HCT116 (cell line): Measurements from ENCODE around the gene SMC2. TPM values are rescaled to one million over a fixed set of nuclear protein-coding genes. Genes with fewer than 3 reads are reported as not detected.

Experiments used
- ATAC-seq: fragments of 200-7000 bp; cut with Tn5 transposase; 2 replicates; pipeline ENCODE4 v1.9.1; 2020; ENCODE audit warnings: mild to moderate bottlenecking, moderate library complexity
- BruUV-seq: library from RNA; stranded (reverse); fragments of 400-500 nt; replicated peaks from 2 replicates; lab custom pipeline; 2021; lab: Mats Ljungman, UMichigan
- CTCF ChIA-PET: fragments of 300-600 bp; sonication (Branson Sonifier 250); formaldehyde crosslinking; loops from one replicate; lab custom pipeline; 2021; ENCODE audit warnings: antibody characterized with exemption; lab: Charles Lee
- POLR2A ChIA-PET: fragments of 300-600, 350-600 bp; sonication (Branson Sonifier 250); formaldehyde crosslinking; loops from one replicate; lab custom pipeline; 2021; ENCODE audit warnings: antibody characterized with exemption; lab: Charles Lee
- RAD21 ChIA-PET, 2 experiments: fragments of 300-600 bp; sonication (Branson Sonifier 250); formaldehyde crosslinking; loops; one replicate each; lab custom pipeline; 2023; ENCODE audit warnings: low total read pairs in 2 of 2; ENCODE audit not compliant: uncharacterized antibody in 2 of 2, unreplicated experiment in 2 of 2, low non-redundant PET in 1 of 2; lab: Charles Lee
- DNase-seq: peaks from one replicate; pipeline ENCODE4 v3.0.0-alpha.2; 2010; ENCODE audit warnings: low read depth, low spot score
- H2AFZ ChIP-seq: fragments of 200-600 bp; shearing (Covaris generic), sonication (generic); 2 replicates; pipeline ENCODE4 v1.6.1; 2017; ENCODE audit warnings: low read depth, mixed run types, mixed read lengths, antibody characterized with exemption, low read length; ENCODE audit not compliant: poor library complexity, severe bottlenecking
- H3K27ac ChIP-seq: 2 replicates; pipeline ENCODE4 v1.5.1; 2012; ENCODE audit warnings: low read depth, low read length
- H3K27me3 ChIP-seq: fragments of 200-600 bp; sonication (generic); 2 replicates; pipeline ENCODE4 v1.6.1; 2016; ENCODE audit warnings: mixed run types, low read length, mixed read lengths; ENCODE audit not compliant: insufficient read depth
- H3K36me3 ChIP-seq, 2 experiments: fragments of 200-500 bp in 1 of 2; fragments of 200-600 bp in 1 of 2; sonication (Bioruptor generic) in 1 of 2; sonication (generic) in 1 of 2; 2 replicates each; pipeline versions ENCODE4 v1.5.1 to v1.6.1; 2014 to 2016; ENCODE audit warnings: low read length in 2 of 2, inconsistent platforms in 1 of 2, mixed read lengths in 1 of 2, mixed run types in 1 of 2; ENCODE audit not compliant: insufficient read depth in 2 of 2, control insufficient read depth in 1 of 2
- H3K4me1 ChIP-seq, 2 experiments: fragments of 200-600 bp in 1 of 2; sonication (generic) in 1 of 2; 2 replicates each; pipeline versions ENCODE4 v1.5.1 to v1.6.1; 2012 to 2017; ENCODE audit warnings: low read length in 2 of 2, inconsistent platforms in 1 of 2, mild to moderate bottlenecking in 1 of 2, mixed read lengths in 1 of 2, mixed run types in 1 of 2, moderate library complexity in 1 of 2; ENCODE audit not compliant: insufficient read depth in 2 of 2, control insufficient read depth in 1 of 2
- H3K4me2 ChIP-seq: fragments of 200-600 bp; sonication (generic); 2 replicates; pipeline ENCODE4 v1.6.1; 2017; ENCODE audit warnings: mixed run types, low read length, mixed read lengths
- H3K4me3 ChIP-seq, 2 experiments: fragments of 200-600 bp in 1 of 2; sonication (generic) in 1 of 2; replicated peaks in 1 of 2; 2 replicates each; pipeline ENCODE4 v1.5.1; 2011 to 2016; ENCODE audit warnings: low read length in 2 of 2, control low read depth in 1 of 2, low read depth in 1 of 2, mild to moderate bottlenecking in 1 of 2, mixed read lengths in 1 of 2, mixed run types in 1 of 2
- H3K79me2 ChIP-seq: fragments of 200-600 bp; sonication (generic); 2 replicates; pipeline ENCODE4 v1.6.1; 2017; ENCODE audit warnings: mild to moderate bottlenecking, mixed run types, low read length, moderate library complexity, mixed read lengths; ENCODE audit not compliant: insufficient read depth
- H3K9ac ChIP-seq: fragments of 200-600 bp; sonication (generic); 2 replicates; pipeline ENCODE4 v1.6.1; 2016; ENCODE audit warnings: low read length, mixed read lengths
- H3K9me2 ChIP-seq: fragments of 200-600 bp; sonication (generic), shearing (Covaris generic); 2 replicates; pipeline ENCODE4 v1.6.1; 2017; ENCODE audit warnings: mixed run types, mild to moderate bottlenecking, moderate library complexity; ENCODE audit not compliant: insufficient read depth
- H3K9me3 ChIP-seq, 2 experiments: fragments of 200-500 bp in 1 of 2; fragments of 200-600 bp in 1 of 2; sonication (Bioruptor generic) in 1 of 2; sonication (generic) in 1 of 2; 2 replicates each; pipeline ENCODE4 v1.6.1; 2014 to 2017; ENCODE audit warnings: low read length in 2 of 2, mixed read lengths in 2 of 2, inconsistent platforms in 1 of 2, low read depth in 1 of 2, mild to moderate bottlenecking in 1 of 2, mixed run types in 1 of 2, moderate library complexity in 1 of 2; ENCODE audit not compliant: control insufficient read depth in 1 of 2, insufficient read depth in 1 of 2
- H4K20me1 ChIP-seq: fragments of 200-600 bp; sonication (generic), shearing (Covaris generic); 2 replicates; pipeline ENCODE4 v1.6.1; 2017; ENCODE audit warnings: mixed run types, mild to moderate bottlenecking, moderate library complexity; ENCODE audit not compliant: insufficient read depth
- ATF3 ChIP-seq: IDR thresholded peaks from 2 replicates; pipeline ENCODE4 v1.6.1; 2012
- CBX3 ChIP-seq: IDR thresholded peaks from 2 replicates; pipeline ENCODE4 v1.6.1; 2012; ENCODE audit warnings: low read depth
- CTCF ChIP-seq, 3 experiments: fragments of 200-600 bp in 1 of 3; sonication (generic) in 1 of 3; IDR thresholded peaks in 2 of 3; conservative IDR thresholded peaks in 1 of 3; 2 replicates each; pipeline ENCODE4 v1.5.1; 2012 to 2017; ENCODE audit warnings: low read depth in 2 of 3, low read length in 2 of 3, antibody characterized with exemption in 1 of 3, borderline replicate concordance in 1 of 3, control low read depth in 1 of 3, mild to moderate bottlenecking in 1 of 3, mixed read lengths in 1 of 3, mixed run types in 1 of 3, moderate library complexity in 1 of 3; ENCODE audit not compliant: insufficient read depth in 1 of 3
- EGR1 ChIP-seq: IDR thresholded peaks from 2 replicates; pipeline ENCODE4 v1.6.1; 2012; ENCODE audit warnings: low read depth
- ELF1 ChIP-seq: IDR thresholded peaks from 2 replicates; pipeline ENCODE4 v1.6.1; 2012; ENCODE audit warnings: low read depth, borderline replicate concordance
- EZH2 ChIP-seq: fragments of 200-600 bp; sonication (generic); IDR thresholded peaks from 2 replicates; pipeline ENCODE4 v1.6.1; 2017; ENCODE audit warnings: antibody characterized with exemption, mixed run types
- EZH2phosphoT487 ChIP-seq: fragments of 200-600 bp; IDR thresholded peaks from 2 replicates; pipeline ENCODE4 v1.6.1; 2018; ENCODE audit warnings: antibody characterized with exemption, borderline replicate concordance
- FOSL1 ChIP-seq: IDR thresholded peaks from 2 replicates; pipeline ENCODE4 v1.6.1; 2012; ENCODE audit warnings: low read depth
- JUND ChIP-seq: IDR thresholded peaks from 2 replicates; pipeline ENCODE4 v1.6.1; 2012
- MAX ChIP-seq: IDR thresholded peaks from 2 replicates; pipeline ENCODE4 v1.6.1; 2012
- POLR2A ChIP-seq: IDR thresholded peaks from 2 replicates; pipeline ENCODE4 v1.7.0; 2011; ENCODE audit warnings: borderline replicate concordance; ENCODE audit not compliant: insufficient read depth, insufficient read length; ENCODE audit errors: extremely low read depth
- POLR2AphosphoS5 ChIP-seq: IDR thresholded peaks from 2 replicates; pipeline ENCODE4 v1.6.1; 2011; ENCODE audit warnings: mild to moderate bottlenecking, low read depth, low read length, moderate library complexity
- RAD21 ChIP-seq: IDR thresholded peaks from 2 replicates; pipeline ENCODE4 v1.6.1; 2012; ENCODE audit warnings: low read depth, mild to moderate bottlenecking
- SP1 ChIP-seq: IDR thresholded peaks from 2 replicates; pipeline ENCODE4 v1.6.1; 2012; ENCODE audit warnings: low read depth
- SRF ChIP-seq: IDR thresholded peaks from 2 replicates; pipeline ENCODE4 v1.6.1; 2012; ENCODE audit warnings: low read depth
- ZBTB33 ChIP-seq: IDR thresholded peaks from 2 replicates; pipeline ENCODE4 v1.6.1; 2011; ENCODE audit warnings: mild to moderate bottlenecking, low read length, moderate library complexity; ENCODE audit not compliant: insufficient replicate concordance; ENCODE audit errors: extremely low read depth
- ZFX ChIP-seq: fragments of 450-650 bp; IDR thresholded peaks from 2 replicates; pipeline ENCODE4 v1.6.1; 2017
- ZNF274 ChIP-seq: fragments of 200-500 bp; sonication (Bioruptor generic); IDR thresholded peaks from 2 replicates; pipeline ENCODE4 v1.6.1; 2014; ENCODE audit warnings: mild to moderate bottlenecking, low read depth, low read length, inconsistent platforms
- intact Hi-C: fragments of 100-400 bp; cut with micrococcal nuclease; formaldehyde crosslinking; loops from 2 replicates; pipeline ENCODE4 v1.10.0; 2022
- total RNA-seq: library from RNA; stranded (reverse); gene quantifications from one replicate; pipeline ENCODE4 v1.2.1, GENCODE V29; 2021; ENCODE audit not compliant: unreplicated experiment

The SMC2 gene
- total RNA-seq, 1 experiment from 2014 or later, result 20.5 TPM

- Histone ChIP-seq H4K20me1 (no peaks in the 10 kb centered on the region), H3K4me3 (no peak overlapping the region), H3K36me3 (0 out of 4 replicates have a peak, but pooled peaks cover 0 to 4% of the 10 kb centered on the region in 2 experiments), H3K4me2 (no peak overlapping the region), H2AFZ (no peak overlapping the region), H3K9me2 (no peaks in the 10 kb centered on the region), H3K4me1 (no peaks in the 10 kb centered on the region), H3K27me3 (no peaks in the 10 kb centered on the region), H3K27ac (no peak overlapping the region), H3K9ac (no peak overlapping the region), H3K9me3 (no peaks in the 10 kb centered on the region), H3K79me2 (no peaks in the 10 kb centered on the region)
- DNase-seq, result no peak
- ChIA-PET RAD21 (no interaction called here), CTCF (no interaction called here), POLR2A (no interaction called here)
- BruUV-seq, result no TSS peak
- no peak for TF ChIP-seq MAX
- TF ChIP-seq ZBTB33, result no peak
- TF ChIP-seq EZH2phosphoT487, result no peak
- no peak for TF ChIP-seq JUND
- no peak for TF ChIP-seq EGR1
- TF ChIP-seq ATF3, result no peak
- TF ChIP-seq ZFX, result no peak
- TF ChIP-seq RAD21, result no peak
- no peak for TF ChIP-seq FOSL1
- TF ChIP-seq EZH2, result no peak
- no peak for TF ChIP-seq POLR2AphosphoS5
- no peak for TF ChIP-seq CBX3
- TF ChIP-seq POLR2A, result no peak
- no peak for TF ChIP-seq SRF
- no peak for TF ChIP-seq SP1
- no peak for TF ChIP-seq ELF1
- TF ChIP-seq CTCF (IDR thresholded peaks at IDR 0.05 in 2 of 3, conservative IDR thresholded peaks at IDR 0.05 in 1 of 3; ENCODE audit: borderline replicate concordance in 1 of 3, insufficient read depth in 1 of 3, low read depth in 2 of 3, low read length in 2 of 3), result no peak
- TF ChIP-seq ZNF274, result no peak
- no peak for ATAC-seq
- intact Hi-C loops, result no loop called here
Observed at GRCh38 chr9:104144336-104144735, 50.2 kb downstream of the SMC2 start.
